CD4-positive, alpha-beta T cell treated with Interleukin-17A for 4 hours (primary cell): ENCODE results near the gene NUP37.

Experiments used
- DNase-seq: peaks from one replicate; pipeline ENCODE4 v3.0.0-alpha.2; 2020; ENCODE audit warnings: mixed read lengths

Gene NUP37

GRCh38 chr12:102024765-102025164 lies 95.1 kb downstream of the NUP37 start:
- DNase-seq = no peak

GRCh38 chr12:102023343-102023930 lies 96.5 kb downstream of the NUP37 start:
- no peak for DNase-seq
